Esophagus muscularis mucosa (tissue), 4 donors: Measurements from ENCODE around the gene FAM117B.

Experiments
- EP300 ChIP-seq: sonication (generic); formaldehyde crosslinking; IDR thresholded peaks from one replicate; pipeline ENCODE4 v1.6.1; 2017; ENCODE audit warnings: antibody characterized with exemption
- POLR2A ChIP-seq: fragments of 450-650 bp; IDR thresholded peaks from one replicate; pipeline ENCODE4 v1.6.1; 2017; ENCODE audit warnings: antibody characterized with exemption, moderate library complexity, mild to moderate bottlenecking, low read depth
- POLR2AphosphoS5 ChIP-seq, 2 donors: sonication (generic); formaldehyde crosslinking; IDR thresholded peaks; one replicate each; pipeline ENCODE4 v1.6.1; 2017; ENCODE audit warnings: antibody characterized with exemption in 2 of 2
- TF ChIP-seq, protein P1 (sequence below), 3 experiments: fragments of 200-600 bp in 2 of 3; fragments of 450-650 bp in 1 of 3; sonication (generic) in 2 of 3; IDR thresholded peaks; one replicate each; pipeline ENCODE4 v1.5.1; 2017 to 2019; ENCODE audit warnings: antibody characterized with exemption in 3 of 3, mild to moderate bottlenecking in 2 of 3, moderate library complexity in 1 of 3

DNA sequence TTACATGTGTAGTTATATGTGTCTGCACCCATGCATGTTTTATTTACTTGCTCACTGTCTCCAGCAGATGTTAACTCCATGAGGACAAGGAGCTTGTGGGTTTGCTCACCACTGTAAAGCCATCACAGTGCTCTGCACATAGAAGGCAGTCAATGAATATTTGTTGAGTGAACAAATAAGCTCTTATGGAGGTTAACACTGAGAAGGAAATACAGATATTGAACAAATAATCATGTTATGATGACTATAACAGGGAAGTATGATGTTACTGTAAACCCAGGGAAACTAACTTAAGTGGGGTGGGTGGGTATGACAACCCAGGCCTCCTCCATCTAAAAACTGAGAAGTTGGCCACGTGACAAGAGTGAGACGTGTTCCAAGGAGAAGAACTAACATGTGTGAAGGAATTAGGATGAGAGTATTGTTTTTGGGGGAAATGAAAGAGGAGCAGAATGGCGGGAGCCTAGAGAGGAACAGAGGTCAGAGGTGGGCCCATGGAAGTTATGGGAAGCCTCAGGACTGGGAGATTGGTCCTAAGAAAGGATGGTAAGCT lies 6.0 kb upstream of the FAM117B start:
- TF ChIP-seq, protein P1, sequence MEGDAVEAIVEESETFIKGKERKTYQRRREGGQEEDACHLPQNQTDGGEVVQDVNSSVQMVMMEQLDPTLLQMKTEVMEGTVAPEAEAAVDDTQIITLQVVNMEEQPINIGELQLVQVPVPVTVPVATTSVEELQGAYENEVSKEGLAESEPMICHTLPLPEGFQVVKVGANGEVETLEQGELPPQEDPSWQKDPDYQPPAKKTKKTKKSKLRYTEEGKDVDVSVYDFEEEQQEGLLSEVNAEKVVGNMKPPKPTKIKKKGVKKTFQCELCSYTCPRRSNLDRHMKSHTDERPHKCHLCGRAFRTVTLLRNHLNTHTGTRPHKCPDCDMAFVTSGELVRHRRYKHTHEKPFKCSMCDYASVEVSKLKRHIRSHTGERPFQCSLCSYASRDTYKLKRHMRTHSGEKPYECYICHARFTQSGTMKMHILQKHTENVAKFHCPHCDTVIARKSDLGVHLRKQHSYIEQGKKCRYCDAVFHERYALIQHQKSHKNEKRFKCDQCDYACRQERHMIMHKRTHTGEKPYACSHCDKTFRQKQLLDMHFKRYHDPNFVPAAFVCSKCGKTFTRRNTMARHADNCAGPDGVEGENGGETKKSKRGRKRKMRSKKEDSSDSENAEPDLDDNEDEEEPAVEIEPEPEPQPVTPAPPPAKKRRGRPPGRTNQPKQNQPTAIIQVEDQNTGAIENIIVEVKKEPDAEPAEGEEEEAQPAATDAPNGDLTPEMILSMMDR (IDR thresholded peaks at IDR 0.05): no peak
- no peak for TF ChIP-seq POLR2AphosphoS5 (IDR thresholded peaks at IDR 0.05)
- no peak for TF ChIP-seq POLR2A
- no peak for TF ChIP-seq EP300
